IMR-90 (cell line): ENCODE measurements around the gene MGLL. TPM values are rescaled to one million over a fixed set of nuclear protein-coding genes. Genes with fewer than 3 reads are reported as not detected.

Experiments
- ATAC-seq: fragments of 200-7000 bp; cut with Tn5 transposase; 2 replicates; pipeline ENCODE4 v1.9.1; 2020; ENCODE audit warnings: low read depth, mild to moderate bottlenecking, moderate library complexity
- BruUV-seq: library from RNA; stranded (reverse); fragments of 400-500 nt; replicated peaks from 2 replicates; lab custom pipeline; 2021; lab: Mats Ljungman, UMichigan
- CTCF ChIA-PET: fragments of 300-600 bp; formaldehyde crosslinking; extraction: SDS; loops from one replicate; lab custom pipeline; 2021; ENCODE audit warnings: antibody characterized with exemption; lab: Yijun Ruan, JAX
- POLR2A ChIA-PET: fragments of 300-600 bp; sonication (Branson Sonifier 250); formaldehyde crosslinking; loops from one replicate; lab custom pipeline; 2022; ENCODE audit warnings: antibody characterized with exemption; ENCODE audit not compliant: unreplicated experiment; lab: Charles Lee
- DNase-seq: peaks from one replicate; pipeline ENCODE4 v3.0.0; 2013
- H2AFZ ChIP-seq: replicated peaks from 2 replicates; pipeline ENCODE3; 2013; ENCODE audit warnings: low read length, mild to moderate bottlenecking; ENCODE audit not compliant: poor library complexity
- H2AK5ac ChIP-seq: 2 replicates; pipeline ENCODE4 v1.6.1; 2013; ENCODE audit warnings: low read depth, low read length, inconsistent platforms
- H2AK9ac ChIP-seq: replicated peaks from 2 replicates; pipeline ENCODE3; 2013; ENCODE audit warnings: mild to moderate bottlenecking, low read depth, low read length, moderate library complexity; ENCODE audit not compliant: poor library complexity
- H2BK120ac ChIP-seq: 2 replicates; pipeline ENCODE4 v1.6.1; 2013; ENCODE audit warnings: low read depth, low read length, inconsistent platforms
- H2BK15ac ChIP-seq: 3 replicates; pipeline ENCODE4 v1.6.1; 2013; ENCODE audit warnings: low read depth, low read length, inconsistent platforms
- H2BK20ac ChIP-seq: 2 replicates; pipeline ENCODE4 v1.6.1; 2013; ENCODE audit warnings: low read depth, mild to moderate bottlenecking, inconsistent platforms, low read length, moderate library complexity
- H2BK5ac ChIP-seq: 2 replicates; pipeline ENCODE4 v1.6.1; 2013; ENCODE audit warnings: mild to moderate bottlenecking, low read depth, low read length, inconsistent platforms; ENCODE audit not compliant: poor library complexity, severe bottlenecking
- H3K14ac ChIP-seq: replicated peaks from 2 replicates; pipeline ENCODE4 v1.6.1; 2013; ENCODE audit warnings: low read depth, low read length, inconsistent platforms
- H3K18ac ChIP-seq: 2 replicates; pipeline ENCODE4 v1.6.1; 2013; ENCODE audit warnings: low read depth, low read length, control low read depth
- H3K23ac ChIP-seq: 2 replicates; pipeline ENCODE4 v1.6.1; 2013; ENCODE audit warnings: low read depth, low read length, inconsistent platforms
- H3K27ac ChIP-seq: 2 replicates; pipeline ENCODE4 v1.5.1; 2013; ENCODE audit warnings: mild to moderate bottlenecking, control low read depth, low read length; ENCODE audit not compliant: insufficient read depth
- H3K27me3 ChIP-seq: 2 replicates; pipeline ENCODE4 v1.6.1; 2013; ENCODE audit warnings: low read length; ENCODE audit not compliant: control insufficient read depth, insufficient read depth
- H3K36me3 ChIP-seq: 2 replicates; pipeline ENCODE4 v1.6.1; 2013; ENCODE audit warnings: low read length, mixed read lengths; ENCODE audit not compliant: control insufficient read depth, insufficient read depth
- H3K4ac ChIP-seq: 2 replicates; pipeline ENCODE4 v1.6.1; 2013; ENCODE audit warnings: low read depth, low read length, inconsistent platforms
- H3K4me1 ChIP-seq: 2 replicates; pipeline ENCODE4 v1.6.1; 2013; ENCODE audit warnings: low read length, mixed read lengths; ENCODE audit not compliant: control insufficient read depth, insufficient read depth
- H3K4me2 ChIP-seq: 2 replicates; pipeline ENCODE4 v1.6.1; 2013; ENCODE audit warnings: low read depth, mild to moderate bottlenecking, control low read depth, low read length, moderate library complexity
- H3K4me3 ChIP-seq: 2 replicates; pipeline ENCODE4 v1.5.1; 2013; ENCODE audit warnings: low read depth, mild to moderate bottlenecking, control low read depth, low read length, moderate library complexity; ENCODE audit not compliant: insufficient read depth
- H3K56ac ChIP-seq: 2 replicates; pipeline ENCODE4 v1.6.1; 2013; ENCODE audit warnings: low read length, inconsistent platforms; ENCODE audit not compliant: insufficient read depth; ENCODE audit errors: extremely low read depth
- H3K79me1 ChIP-seq, 2 experiments: 2 replicates each; pipeline ENCODE4 v1.6.1; 2013; ENCODE audit warnings: low read length in 2 of 2, inconsistent platforms in 1 of 2, low read depth in 1 of 2
- H3K9ac ChIP-seq: 2 replicates; pipeline ENCODE4 v1.6.1; 2013; ENCODE audit warnings: low read depth, low read length, control low read depth
- H3K9me1 ChIP-seq: 2 replicates; pipeline ENCODE4 v1.6.1; 2013; ENCODE audit warnings: low read length, inconsistent platforms; ENCODE audit not compliant: insufficient read depth
- H3K9me3 ChIP-seq: 2 replicates; pipeline ENCODE4 v1.6.1; 2013; ENCODE audit warnings: low read length; ENCODE audit not compliant: control insufficient read depth, insufficient read depth
- H4K20me1 ChIP-seq: 2 replicates; pipeline ENCODE4 v1.6.1; 2013; ENCODE audit warnings: low read length, inconsistent platforms; ENCODE audit not compliant: insufficient read depth
- H4K5ac ChIP-seq: 2 replicates; pipeline ENCODE4 v1.6.1; 2013; ENCODE audit warnings: mild to moderate bottlenecking, low read depth, low read length, control low read depth
- H4K8ac ChIP-seq, 2 experiments: 2 replicates each; pipeline ENCODE4 v1.6.1; 2013; ENCODE audit warnings: low read depth in 2 of 2, low read length in 2 of 2, control low read depth in 1 of 2, inconsistent platforms in 1 of 2
- H4K91ac ChIP-seq: 2 replicates; pipeline ENCODE4 v1.6.1; 2013; ENCODE audit warnings: low read depth, low read length, inconsistent platforms; ENCODE audit not compliant: insufficient read depth
- BHLHE40 ChIP-seq: fragments of 150-350 bp; IDR thresholded peaks from 2 replicates; pipeline ENCODE4 v1.6.1; 2016; ENCODE audit warnings: mild to moderate bottlenecking, low read depth, low read length
- CTCF ChIP-seq: conservative IDR thresholded peaks from 2 replicates; pipeline ENCODE4 v1.5.1; 2012; ENCODE audit warnings: mild to moderate bottlenecking, low read depth, low read length, improper control_type of control experiment
- ELK1 ChIP-seq: fragments of 150-350 bp; IDR thresholded peaks from 2 replicates; pipeline ENCODE4 v1.6.1; 2016; ENCODE audit warnings: low read depth, mild to moderate bottlenecking, low read length, moderate library complexity, borderline replicate concordance
- POLR2A ChIP-seq: IDR thresholded peaks from 2 replicates; pipeline ENCODE4 v1.6.1; 2012; ENCODE audit warnings: mild to moderate bottlenecking, low read depth, low read length
- RFX5 ChIP-seq: IDR thresholded peaks from 2 replicates; pipeline ENCODE4 v1.8.0; 2012; ENCODE audit warnings: low read depth, mild to moderate bottlenecking, low read length, moderate library complexity
- SMC3 ChIP-seq: fragments of 150-350 bp; IDR thresholded peaks from 2 replicates; pipeline ENCODE4 v1.6.1; 2016; ENCODE audit warnings: low read depth, mild to moderate bottlenecking, antibody characterized with exemption, low read length, moderate library complexity
- WGBS, 2 experiments: methylation state at CpG; one replicate each; pipeline versions ENCODE4 v1.1.5 to v1.1.7; 2013; ENCODE audit warnings: missing lambda C conversion rate in 2 of 2; ENCODE audit not compliant: insufficient read length in 1 of 2; ENCODE audit errors: extremely low coverage in 2 of 2; 5-methylcytosine and 5-hydroxymethylcytosine counted together
- dilution Hi-C: fragments of 300-500 bp; cut with HindIII; formaldehyde crosslinking; loops from one replicate; pipeline ENCODE4 v1.14.3; 2018; ENCODE audit warnings: low sequenced_read_pairs; ENCODE audit not compliant: unreplicated experiment
- in situ Hi-C: fragments of 300-500 bp; cut with MboI; formaldehyde crosslinking; loops from 3 replicates; pipeline ENCODE4 v1.14.3; 2019; ENCODE audit warnings: low sequenced_read_pairs, inconsistent platforms, mixed read lengths
- intact Hi-C: fragments of 100-400 bp; cut with micrococcal nuclease; formaldehyde crosslinking; loops from 2 replicates; pipeline ENCODE4 v1.10.0; 2022
- polyA plus RNA-seq, 3 experiments: library from polyadenylated mRNA; depleted of rRNA; stranded (reverse); fragments of >200 nt; gene quantifications; 2 replicates each; pipeline ENCODE4 v1.2.3, GENCODE V29; 2012; ENCODE audit warnings: low replicate concordance in 1 of 3
- total RNA-seq: library from RNA; depleted of rRNA; stranded (reverse); fragments of >200 nt; gene quantifications from 2 replicates; pipeline ENCODE4 v1.2.3, GENCODE V29; 2012

Gene MGLL
- total and polyA plus RNA-seq, 2 of the 4 experiments (the other 2 are of a cell fraction): 23.7 to 60.6 TPM

DNA sequence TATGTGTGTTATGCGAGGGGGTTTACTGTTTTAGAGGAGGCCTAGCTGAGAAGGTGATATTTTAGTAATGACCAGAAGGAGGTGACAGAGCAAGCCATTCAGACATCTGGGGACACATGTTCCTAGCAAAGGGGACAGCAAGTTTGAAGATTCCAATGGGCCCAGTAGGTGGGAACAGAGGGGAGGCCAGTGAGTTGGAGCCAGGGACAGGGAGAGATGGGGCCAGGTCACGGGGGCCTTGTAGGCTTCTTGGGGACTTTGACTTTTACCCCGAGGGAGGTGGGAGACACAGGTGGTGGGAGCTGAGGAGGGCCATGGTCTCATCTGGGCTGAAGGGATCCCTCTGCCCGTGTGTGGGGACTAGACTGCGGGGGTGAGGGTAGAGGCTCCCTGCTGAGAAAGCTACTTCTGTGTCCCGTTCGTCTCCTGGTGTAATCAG is 72.5 kb downstream of the MGLL start:
- no peaks in the 10 kb centered on the region; the same call in 1 of the 2 replicates for H3K36me3 ChIP-seq
- ChIA-PET CTCF (no interaction called here), POLR2A (no interaction called here)
- H2AK5ac ChIP-seq: peak overlapping the region; percentile 88
- DNase-seq (no peak), ATAC-seq (no peak)
- TF ChIP-seq ELK1 (no peak), SMC3 (no peak), BHLHE40 (no peak), CTCF (no peak), POLR2A (no peak), RFX5 (no peak)
- peak overlapping the region; percentile 16 to 84; a peak in 3 of 4 replicates for H4K8ac ChIP-seq
- H3K4me1 ChIP-seq: peaks cover 34% of the 10 kb centered on the region
- no peaks in the 10 kb centered on the region for H3K9me3 ChIP-seq
- H3K23ac ChIP-seq: peak overlapping the region; percentile 74
- peak overlapping the region; percentile 76 for H3K4ac ChIP-seq
- WGBS, 2 experiments: 90% methylated on average over 3 of the region's 7 CpGs; no CpG with 5 or more reads in 1 of the 2 experiments
- dilution Hi-C loops: no loop called here
- no peaks in the 10 kb centered on the region for H3K27me3 ChIP-seq
- intact Hi-C loops: loop anchor here (2.0 kb wide), 2 partner anchors 15 to 71 kb away; no protein-coding TSS in a partner anchor
- no peak overlapping the region for H3K4me2 ChIP-seq
- H4K91ac ChIP-seq: peak overlapping the region; percentile 76
- H3K4me3 ChIP-seq: no peak overlapping the region
- H3K27ac ChIP-seq: peak overlapping the region; percentile 11; the same call in 1 of the 2 replicates
- BruUV-seq: no TSS peak
- no peak overlapping the region for H3K9ac ChIP-seq
- peak overlapping the region; percentile 33; the same call in 1 of the 2 replicates for H3K18ac ChIP-seq
- H3K14ac ChIP-seq: peak overlapping the region; percentile 61
- peak overlapping the region; percentile 83 for H2BK20ac ChIP-seq
- peak overlapping the region; percentile 70; the same call in 2 of the 3 replicates for H2BK15ac ChIP-seq
- peak overlapping the region; percentile 88 for H2BK120ac ChIP-seq
- peaks cover 34 to 95% of the 10 kb centered on the region in 2 experiments for H3K79me1 ChIP-seq
- H2AK9ac ChIP-seq: peak overlapping the region; percentile 85
- H3K9me1 ChIP-seq: peaks cover 61% of the 10 kb centered on the region
- peak overlapping the region; percentile 42; the same call in 1 of the 2 replicates for H4K5ac ChIP-seq
- no peak overlapping the region for H2AFZ ChIP-seq
- peaks cover 6% of the 10 kb centered on the region; the same call in 1 of the 2 replicates for H4K20me1 ChIP-seq
- H2BK5ac ChIP-seq: peak overlapping the region; percentile 90
- no peak overlapping the region for H3K56ac ChIP-seq
- in situ Hi-C loops: no loop called here
